Skeletal muscle cell (primary cell): ENCODE results near the gene CSMD2.
"Not testable (repeated sequence)": the region's sequence is repeated elsewhere in the genome, so short reads cannot be mapped to it uniquely, and the experiment has no call there.

Experiments
- DNase-seq: peaks from one replicate; pipeline ENCODE4 v3.0.0-alpha.2; 2010; ENCODE audit warnings: low read depth
- H3K4me3 ChIP-seq: 2 replicates; pipeline ENCODE4 v1.5.1; 2011; ENCODE audit warnings: low read depth, mild to moderate bottlenecking, control low read depth, low read length, moderate library complexity

The CSMD2 gene

GRCh38 chr1:34122080-34122932 is 42.7 kb downstream of the CSMD2 start:
- H3K4me3 ChIP-seq: no peak overlapping the region
- no peak for DNase-seq

- no peak for DNase-seq
- no peak overlapping the region for H3K4me3 ChIP-seq
These were observed 49.8 kb downstream of the CSMD2 start for GRCh38 chr1:34115233-34115632.

- no peak overlapping the region for H3K4me3 ChIP-seq
- DNase-seq: no peak
These were observed 51.1 kb downstream of the CSMD2 start for GRCh38 chr1:34113887-34114286.

- DNase-seq: no peak
These were observed 51.7 kb downstream of the CSMD2 start for GRCh38 chr1:34113362-34113761.

GRCh38 chr1:34108711-34109110 is 56.3 kb downstream of the CSMD2 start:
- H3K4me3 ChIP-seq: no peak overlapping the region
- DNase-seq: no peak

More at GRCh38 chr1:34113362-34113761, 51.7 kb downstream of the CSMD2 start:
- H3K4me3 ChIP-seq: no peak overlapping the region

GRCh38 chr1:34108269-34108668 is 56.8 kb downstream of the CSMD2 start:
- no peak for DNase-seq
- H3K4me3 ChIP-seq: no peak overlapping the region

- H3K4me3 ChIP-seq: no peak overlapping the region
- DNase-seq: no peak
These were observed 63.9 kb downstream of the CSMD2 start for GRCh38 chr1:34101151-34101550.

- no peak overlapping the region for H3K4me3 ChIP-seq
These were observed 64.7 kb downstream of the CSMD2 start for GRCh38 chr1:34100332-34100731.

GRCh38 chr1:34092399-34092798 is 72.6 kb downstream of the CSMD2 start:
- H3K4me3 ChIP-seq, DNase-seq: not testable (repeated sequence)

More at GRCh38 chr1:34100332-34100731, 64.7 kb downstream of the CSMD2 start:
- DNase-seq: no peak

GRCh38 chr1:34089731-34090130 is 75.3 kb downstream of the CSMD2 start:
- DNase-seq: no peak
- no peak overlapping the region for H3K4me3 ChIP-seq

GRCh38 chr1:34087986-34088385 is 77.0 kb downstream of the CSMD2 start:
- DNase-seq: no peak
- no peak overlapping the region for H3K4me3 ChIP-seq

- no peak overlapping the region for H3K4me3 ChIP-seq
- DNase-seq: no peak
These were observed 78.5 kb downstream of the CSMD2 start for GRCh38 chr1:34086561-34086960.

- DNase-seq: no peak
- H3K4me3 ChIP-seq: no peak overlapping the region
These were observed 81.1 kb downstream of the CSMD2 start for GRCh38 chr1:34083974-34084373.

GRCh38 chr1:34082085-34082670 is 82.9 kb downstream of the CSMD2 start:
- not testable (repeated sequence) for DNase-seq, H3K4me3 ChIP-seq

- H3K4me3 ChIP-seq: no peak overlapping the region
- no peak for DNase-seq
These were observed 86.6 kb downstream of the CSMD2 start for GRCh38 chr1:34078383-34078782.

GRCh38 chr1:34075576-34075975 is 89.5 kb downstream of the CSMD2 start:
- H3K4me3 ChIP-seq: no peak overlapping the region
- DNase-seq: no peak

GRCh38 chr1:34073028-34073695 is 91.9 kb downstream of the CSMD2 start:
- H3K4me3 ChIP-seq: no peak overlapping the region
- no peak for DNase-seq

GRCh38 chr1:34070201-34070836 is 94.7 kb downstream of the CSMD2 start:
- DNase-seq: no peak
- no peak overlapping the region for H3K4me3 ChIP-seq

- DNase-seq: peak; percentile 10
These were observed 97.9 kb downstream of the CSMD2 start for GRCh38 chr1:34066981-34067603.

GRCh38 chr1:34066166-34066565 is 98.9 kb downstream of the CSMD2 start:
- no peak for DNase-seq
- no peak overlapping the region for H3K4me3 ChIP-seq

More at GRCh38 chr1:34066981-34067603, 97.9 kb downstream of the CSMD2 start:
- no peak overlapping the region for H3K4me3 ChIP-seq
